ENCODE data around the gene PCSK6.

Gene PCSK6

DNA sequence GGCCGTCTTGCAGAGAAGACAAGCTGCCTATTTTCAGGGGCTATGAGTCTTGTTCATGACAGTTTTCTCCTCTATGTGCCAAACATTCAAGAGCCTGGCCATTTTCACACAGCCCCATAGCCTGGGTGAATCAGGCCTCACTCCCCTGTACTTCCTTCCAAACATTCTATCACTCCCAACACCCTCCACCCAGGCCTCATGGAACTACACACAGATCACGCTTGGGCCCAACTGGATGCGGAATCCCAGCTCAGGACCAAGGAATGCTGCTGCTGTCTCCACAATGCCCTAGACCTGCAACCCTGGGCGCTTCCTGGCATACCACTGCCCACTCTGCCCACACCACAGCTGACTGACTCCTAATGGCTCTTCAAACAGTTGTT, 39.4 kb upstream of the PCSK6 start:
- in situ Hi-C loops (cut with MboI; ENCODE audit: low pct_unique_long_range_greater_than_20kb, low sequenced_read_pairs, unreplicated experiment) = no loop called here
- no peak for DNase-seq (ENCODE audit: low spot score)
- TF ChIP-seq CTCF (IDR thresholded peaks at IDR 0.05; ENCODE audit: extremely low read depth, insufficient read depth, missing control alignments) = no peak

DNA sequence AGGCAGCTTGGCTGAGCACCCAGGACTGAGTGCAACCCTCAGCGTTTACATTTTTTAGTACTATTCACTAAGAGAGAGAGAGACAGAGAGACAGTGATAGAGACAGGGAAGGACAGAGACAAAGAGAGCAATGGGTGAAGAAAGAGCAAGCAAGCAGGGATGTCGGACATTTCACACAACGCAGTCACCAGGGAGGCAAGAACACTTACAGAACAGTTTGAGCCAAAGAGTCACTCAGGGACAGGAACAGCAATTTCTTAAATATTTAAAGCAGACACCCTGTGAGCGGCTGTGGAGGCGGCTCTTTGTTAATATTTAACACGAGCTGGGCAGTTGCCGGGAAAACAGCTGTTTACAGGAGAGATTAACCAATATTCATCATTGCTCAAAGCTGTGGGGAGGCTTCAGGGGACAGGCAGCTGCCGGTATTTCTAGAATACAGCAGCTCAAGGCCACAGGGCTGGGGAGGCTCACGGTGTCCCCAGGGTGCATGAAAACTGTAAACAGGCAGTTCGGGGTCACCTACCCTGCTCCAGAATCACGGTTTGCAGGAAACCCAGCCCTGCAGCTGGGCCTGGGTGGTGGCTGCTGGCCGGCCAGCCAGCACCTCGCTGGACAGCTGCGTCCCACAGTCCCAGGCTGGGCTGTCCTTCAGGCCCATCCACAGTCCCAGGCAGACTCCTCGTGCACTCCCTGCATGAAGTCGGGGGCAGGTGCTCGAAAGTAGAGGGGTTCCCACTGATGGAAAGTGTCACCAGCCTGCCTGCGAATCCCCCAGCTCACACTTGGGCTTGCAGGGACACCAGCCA, 38.8 kb upstream of the PCSK6 start:
- TF ChIP-seq CTCF (IDR thresholded peaks at IDR 0.05; ENCODE audit: extremely low read depth, insufficient read depth, missing control alignments) = no peak
- no peak for DNase-seq (ENCODE audit: low spot score)
- in situ Hi-C loops (cut with MboI; ENCODE audit: low pct_unique_long_range_greater_than_20kb, low sequenced_read_pairs, unreplicated experiment) = no loop called here

DNA sequence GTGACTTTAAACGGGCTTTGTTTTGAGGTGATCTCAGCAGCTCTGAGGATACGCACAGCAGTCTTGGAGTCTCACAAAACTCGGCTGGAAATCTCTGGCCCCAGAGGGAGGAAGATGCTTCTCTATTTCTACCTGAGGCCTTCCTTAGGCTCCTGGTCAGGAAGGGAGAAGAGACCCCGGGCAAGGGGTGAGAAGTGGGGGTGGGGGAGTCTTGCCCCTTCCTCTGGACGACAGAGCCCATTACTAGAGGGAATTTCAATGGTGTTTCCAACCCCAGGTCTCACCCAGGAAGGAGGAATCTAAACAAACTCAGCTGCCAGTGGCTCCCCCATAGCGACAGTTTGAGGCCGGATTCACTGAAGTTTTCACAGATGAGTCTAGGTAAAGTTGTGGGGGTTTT, 37.4 kb upstream of the PCSK6 start:
- in situ Hi-C loops (cut with MboI; ENCODE audit: low pct_unique_long_range_greater_than_20kb, low sequenced_read_pairs, unreplicated experiment) = no loop called here
- no peak for TF ChIP-seq CTCF (IDR thresholded peaks at IDR 0.05; ENCODE audit: extremely low read depth, insufficient read depth, missing control alignments)
- DNase-seq (ENCODE audit: low spot score) = no peak

- in situ Hi-C loops (cut with MboI; ENCODE audit: low pct_unique_long_range_greater_than_20kb, low sequenced_read_pairs, unreplicated experiment) = no loop called here
- TF ChIP-seq CTCF (IDR thresholded peaks at IDR 0.05; ENCODE audit: extremely low read depth, insufficient read depth, missing control alignments) = no peak
- no peak for DNase-seq (ENCODE audit: low spot score)
Observed at GRCh38 chr15:101526442-101526841, 36.9 kb upstream of the PCSK6 start.

GRCh38 chr15:101526021-101526420, 36.5 kb upstream of the PCSK6 start:
- DNase-seq (ENCODE audit: low spot score) = no peak
- no peak for TF ChIP-seq CTCF (IDR thresholded peaks at IDR 0.05; ENCODE audit: extremely low read depth, insufficient read depth, missing control alignments)
- in situ Hi-C loops (cut with MboI; ENCODE audit: low pct_unique_long_range_greater_than_20kb, low sequenced_read_pairs, unreplicated experiment) = no loop called here

- no peak for TF ChIP-seq CTCF (IDR thresholded peaks at IDR 0.05; ENCODE audit: extremely low read depth, insufficient read depth, missing control alignments)
- in situ Hi-C loops (cut with MboI; ENCODE audit: low pct_unique_long_range_greater_than_20kb, low sequenced_read_pairs, unreplicated experiment) = no loop called here
Observed at GRCh38 chr15:101525087-101525669, 35.7 kb upstream of the PCSK6 start.

More at GRCh38 chr15:101525087-101525669, 35.7 kb upstream of the PCSK6 start:
- DNase-seq (ENCODE audit: low spot score) = no peak

All from GM13977 (cell line).